A673 (cell line): Measurements from ENCODE around the gene SLC4A7. TPM values are rescaled to one million over a fixed set of nuclear protein-coding genes. Genes with fewer than 3 reads are reported as not detected.
A peak's percentile ranks its signal among the peaks of the same experiment; 100 is the strongest.

Experiments
- BruUV-seq: library from RNA; stranded (reverse); fragments of 400-500 nt; replicated peaks from 2 replicates; lab custom pipeline; 2021; lab: Mats Ljungman, UMichigan
- CTCF ChIA-PET: fragments of 300-600 bp; sonication (Branson Sonifier 250); formaldehyde crosslinking; loops from one replicate; lab custom pipeline; 2022; ENCODE audit warnings: antibody characterized with exemption; lab: Charles Lee
- POLR2A ChIA-PET: fragments of 300-600 bp; sonication (Branson Sonifier 250); formaldehyde crosslinking; loops from one replicate; lab custom pipeline; 2022; ENCODE audit warnings: antibody characterized with exemption; ENCODE audit not compliant: low non-redundant PET; lab: Charles Lee
- DNase-seq: peaks from one replicate; pipeline ENCODE4 v3.0.0-alpha.2; 2015; ENCODE audit warnings: low spot score
- H3K27ac ChIP-seq: fragments of 200-600 bp; sonication (generic); 2 replicates; pipeline ENCODE4 v1.5.1; 2016; ENCODE audit warnings: mixed run types, low read depth, mild to moderate bottlenecking, mixed read lengths, antibody characterized with exemption, low read length; ENCODE audit not compliant: poor library complexity, severe bottlenecking
- H3K27me3 ChIP-seq: fragments of 200-600 bp; sonication (generic); replicated peaks from 2 replicates; pipeline ENCODE4 v1.6.1; 2017; ENCODE audit warnings: mixed run types, low read depth, mild to moderate bottlenecking, mixed read lengths, antibody characterized with exemption, low read length; ENCODE audit not compliant: insufficient read depth, poor library complexity
- H3K36me3 ChIP-seq: fragments of 200-600 bp; sonication (generic); 2 replicates; pipeline ENCODE4 v1.6.1; 2016; ENCODE audit warnings: mixed run types, mild to moderate bottlenecking, mixed read lengths, antibody characterized with exemption, low read length; ENCODE audit not compliant: insufficient read depth, poor library complexity, severe bottlenecking
- H3K4me1 ChIP-seq: fragments of 200-600 bp; sonication (generic); 2 replicates; pipeline ENCODE4 v1.6.1; 2017; ENCODE audit warnings: mixed run types, mild to moderate bottlenecking, mixed read lengths, antibody characterized with exemption, low read length; ENCODE audit not compliant: insufficient read depth, poor library complexity, severe bottlenecking
- H3K4me3 ChIP-seq: fragments of 200-600 bp; sonication (generic); 2 replicates; pipeline ENCODE4 v1.5.1; 2016; ENCODE audit warnings: low read depth, mixed run types, mild to moderate bottlenecking, mixed read lengths, low read length; ENCODE audit not compliant: poor library complexity, severe bottlenecking
- H3K9me3 ChIP-seq: fragments of 200-600 bp; sonication (generic); 2 replicates; pipeline ENCODE4 v1.6.1; 2016; ENCODE audit warnings: mixed run types, low read depth, mild to moderate bottlenecking, mixed read lengths, antibody characterized with exemption, low read length; ENCODE audit not compliant: poor library complexity, severe bottlenecking
- EZH2 ChIP-seq: fragments of 200-600 bp; sonication (generic); IDR thresholded peaks from 2 replicates; pipeline ENCODE4 v1.6.1; 2017; ENCODE audit warnings: borderline replicate concordance, low read depth, mild to moderate bottlenecking, mixed read lengths, antibody characterized with exemption, low read length; ENCODE audit not compliant: poor library complexity, severe bottlenecking
- intact Hi-C: fragments of 100-400 bp; cut with micrococcal nuclease; formaldehyde crosslinking; loops from one replicate; pipeline ENCODE4 v1.10.0; 2022; ENCODE audit not compliant: unreplicated experiment
- total RNA-seq: library from RNA; stranded (reverse); gene quantifications from 2 replicates; pipeline ENCODE4 v1.2.3, GENCODE V29; 2021
- TF ChIP-seq, protein P1 (sequence below): fragments of 300-800, 200-600 bp; sonication (generic); conservative IDR thresholded peaks from 2 replicates; pipeline ENCODE4 v1.5.1; 2017; ENCODE audit warnings: low read depth, mild to moderate bottlenecking, antibody characterized with exemption, low read length, moderate library complexity, mixed read lengths

The SLC4A7 gene
- total RNA-seq, 1 experiment from 2014 or later = 22.6 TPM

DNA sequence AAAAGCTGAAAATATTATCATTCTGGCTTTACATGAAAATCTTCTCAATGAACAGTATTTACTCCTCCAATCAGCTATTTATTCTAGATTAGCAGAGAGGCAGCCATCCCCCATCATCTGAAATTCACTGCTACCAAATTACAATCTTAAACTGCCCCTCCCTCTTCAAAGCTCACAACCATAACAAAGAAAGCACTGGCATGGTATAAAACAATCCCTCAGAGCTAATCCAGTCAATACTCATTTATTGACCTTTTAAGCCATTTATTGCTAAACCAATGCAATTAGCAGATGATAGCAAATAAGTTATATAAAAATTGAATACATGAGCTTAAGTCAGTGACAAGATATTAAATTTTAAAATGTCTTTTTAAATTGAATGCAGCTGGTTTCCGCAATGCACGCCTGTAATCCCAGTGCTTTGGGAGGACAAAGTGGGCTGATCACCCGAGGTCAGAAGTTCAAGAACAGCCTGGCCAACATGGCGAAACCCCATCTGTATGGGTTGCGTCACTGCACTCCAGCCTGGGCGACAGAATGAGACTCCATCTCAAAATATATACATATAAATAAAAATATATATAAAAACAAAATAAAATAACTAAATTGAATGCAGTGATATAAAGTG lies 12.1 kb downstream of the SLC4A7 start:
- no TSS peak for BruUV-seq
- Histone ChIP-seq H3K4me1 (peaks cover 4% of the 10 kb centered on the region), H3K9me3 (no peaks in the 10 kb centered on the region), H3K27me3 (no peaks in the 10 kb centered on the region), H3K36me3 (no peaks in the 10 kb centered on the region), H3K4me3 (no peak overlapping the region), H3K27ac (no peak overlapping the region)
- ChIA-PET POLR2A (interaction anchor here (0.6 kb wide), 1 partner anchor 1689 kb away, joined by 5 read pairs; no protein-coding TSS in a partner anchor), CTCF (no interaction called here)
- TF ChIP-seq, protein P1, sequence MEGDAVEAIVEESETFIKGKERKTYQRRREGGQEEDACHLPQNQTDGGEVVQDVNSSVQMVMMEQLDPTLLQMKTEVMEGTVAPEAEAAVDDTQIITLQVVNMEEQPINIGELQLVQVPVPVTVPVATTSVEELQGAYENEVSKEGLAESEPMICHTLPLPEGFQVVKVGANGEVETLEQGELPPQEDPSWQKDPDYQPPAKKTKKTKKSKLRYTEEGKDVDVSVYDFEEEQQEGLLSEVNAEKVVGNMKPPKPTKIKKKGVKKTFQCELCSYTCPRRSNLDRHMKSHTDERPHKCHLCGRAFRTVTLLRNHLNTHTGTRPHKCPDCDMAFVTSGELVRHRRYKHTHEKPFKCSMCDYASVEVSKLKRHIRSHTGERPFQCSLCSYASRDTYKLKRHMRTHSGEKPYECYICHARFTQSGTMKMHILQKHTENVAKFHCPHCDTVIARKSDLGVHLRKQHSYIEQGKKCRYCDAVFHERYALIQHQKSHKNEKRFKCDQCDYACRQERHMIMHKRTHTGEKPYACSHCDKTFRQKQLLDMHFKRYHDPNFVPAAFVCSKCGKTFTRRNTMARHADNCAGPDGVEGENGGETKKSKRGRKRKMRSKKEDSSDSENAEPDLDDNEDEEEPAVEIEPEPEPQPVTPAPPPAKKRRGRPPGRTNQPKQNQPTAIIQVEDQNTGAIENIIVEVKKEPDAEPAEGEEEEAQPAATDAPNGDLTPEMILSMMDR = no peak
- TF ChIP-seq EZH2 = no peak
- intact Hi-C loops = no loop called here
- no peak for DNase-seq

DNA sequence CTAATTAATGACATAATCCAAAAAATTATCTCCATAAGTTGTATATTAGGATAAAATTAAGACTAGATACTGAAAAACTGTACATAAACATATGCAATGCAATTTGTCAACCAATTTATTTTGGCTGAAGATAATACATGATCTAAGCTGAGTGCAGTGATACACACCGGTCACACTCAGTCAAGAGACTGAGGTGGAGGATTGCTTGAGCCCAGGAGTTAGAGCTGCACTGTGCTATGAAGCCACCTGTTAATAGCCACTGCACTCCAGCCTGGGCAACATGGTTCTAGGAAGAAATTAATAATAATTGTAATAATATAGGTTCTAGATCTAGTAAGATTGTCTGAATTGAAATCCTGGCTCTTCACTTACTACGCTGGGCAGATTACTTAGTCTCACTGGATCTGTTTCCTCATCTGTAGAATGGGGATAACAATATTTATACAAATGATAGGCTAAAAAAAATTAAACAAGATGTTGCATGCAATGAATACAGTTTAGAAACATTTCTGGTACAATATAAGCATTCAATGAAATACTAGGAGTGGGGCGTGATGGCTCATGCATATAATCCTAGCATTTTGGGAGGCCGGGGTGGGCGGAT lies 15.8 kb downstream of the SLC4A7 start:
- DNase-seq = no peak
- no peaks in the 10 kb centered on the region for H3K36me3 ChIP-seq
- H3K27me3 ChIP-seq = no peaks in the 10 kb centered on the region
- ChIA-PET POLR2A (no interaction called here), CTCF (interaction anchor here (1.3 kb wide), 1 partner anchor 213 kb away, joined by 3 read pairs; no protein-coding TSS in a partner anchor)
- BruUV-seq = no TSS peak
- no peak overlapping the region for H3K4me3 ChIP-seq
- TF ChIP-seq EZH2 = no peak
- TF ChIP-seq, protein P1 = no peak
- H3K9me3 ChIP-seq = no peaks in the 10 kb centered on the region
- H3K4me1 ChIP-seq = peaks cover 4% of the 10 kb centered on the region
- no peak overlapping the region for H3K27ac ChIP-seq
- intact Hi-C loops = loop anchor here (10.0 kb wide), 1 partner anchor 334 kb away; no protein-coding TSS in a partner anchor

DNA sequence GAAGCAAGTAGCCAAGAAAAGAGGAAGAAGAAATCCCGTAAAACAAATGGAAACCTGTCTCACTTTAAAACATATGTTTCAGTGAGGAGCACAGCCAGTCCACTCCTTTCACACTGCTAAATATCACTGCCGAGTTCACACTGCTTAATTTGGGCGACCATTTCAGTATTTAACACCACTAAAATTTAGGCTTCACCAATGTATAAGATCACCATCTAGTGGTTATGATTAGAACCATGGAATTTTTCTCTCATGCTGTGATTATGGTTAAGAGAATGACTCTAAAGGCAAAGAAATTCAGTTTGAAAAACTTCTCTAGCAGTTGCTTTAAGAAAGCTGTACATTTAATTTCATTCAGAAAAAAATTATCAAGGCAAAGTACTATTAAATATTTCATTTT lies 16.6 kb downstream of the SLC4A7 start:
- TF ChIP-seq, protein P1 = peak; percentile 73
- no peak for TF ChIP-seq EZH2
- no peaks in the 10 kb centered on the region for H3K9me3 ChIP-seq
- intact Hi-C loops = loop anchor here (1.0 to 10.0 kb wide), 3 partner anchors 110 to 333 kb away; no protein-coding TSS in a partner anchor
- no peaks in the 10 kb centered on the region for H3K36me3 ChIP-seq
- CTCF ChIA-PET = interaction anchor here (0.7 to 1.3 kb wide), 4 partner anchors 110 to 334 kb away, joined by 3 to 5 read pairs (median 4); no protein-coding TSS in a partner anchor
- no peak overlapping the region for H3K27ac ChIP-seq
- DNase-seq = peak; percentile 78
- H3K27me3 ChIP-seq = no peaks in the 10 kb centered on the region
- no TSS peak for BruUV-seq
- peaks cover 4% of the 10 kb centered on the region for H3K4me1 ChIP-seq
- no peak overlapping the region for H3K4me3 ChIP-seq
- POLR2A ChIA-PET = no interaction called here
